NCI-H510A (cell line): ENCODE data around the gene SENP1.

Experiments
- DNase-seq: peaks from one replicate; lab custom pipeline; 2025; lab: John Stamatoyannopoulos, UW

SENP1 gene

DNA sequence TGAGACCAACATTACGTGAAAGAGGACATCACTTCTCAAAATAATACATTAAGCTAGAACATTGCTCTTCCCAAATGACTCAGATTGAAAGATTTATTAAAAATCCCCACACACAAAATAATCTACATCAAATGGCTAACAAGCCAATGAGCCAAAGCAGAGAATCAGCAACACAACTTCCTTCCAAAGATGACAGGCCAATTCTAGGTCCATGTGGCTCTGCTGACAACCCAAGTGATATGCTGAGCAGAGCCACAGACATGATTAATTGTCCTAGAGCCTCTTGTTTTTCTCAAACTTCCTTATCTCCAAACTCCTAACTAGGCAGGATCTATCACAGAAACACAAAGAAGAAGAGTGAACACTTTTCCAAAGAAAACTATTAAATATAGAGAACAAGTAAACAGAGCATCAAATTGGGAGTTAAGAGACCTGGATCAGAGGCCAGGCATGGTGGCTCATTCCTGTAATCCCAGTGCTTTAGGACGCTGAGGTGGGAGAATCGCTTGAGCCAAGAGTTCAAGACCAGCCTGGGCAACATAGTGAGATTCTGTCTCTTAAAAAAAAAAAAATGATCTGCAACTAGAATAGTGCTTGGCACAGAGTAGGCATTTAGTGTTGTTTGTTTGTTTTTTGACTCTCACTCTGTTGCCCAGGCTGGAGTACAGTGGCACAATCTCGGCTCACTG lies 38.5 kb downstream of the SENP1 start:
- no peak for DNase-seq

DNA sequence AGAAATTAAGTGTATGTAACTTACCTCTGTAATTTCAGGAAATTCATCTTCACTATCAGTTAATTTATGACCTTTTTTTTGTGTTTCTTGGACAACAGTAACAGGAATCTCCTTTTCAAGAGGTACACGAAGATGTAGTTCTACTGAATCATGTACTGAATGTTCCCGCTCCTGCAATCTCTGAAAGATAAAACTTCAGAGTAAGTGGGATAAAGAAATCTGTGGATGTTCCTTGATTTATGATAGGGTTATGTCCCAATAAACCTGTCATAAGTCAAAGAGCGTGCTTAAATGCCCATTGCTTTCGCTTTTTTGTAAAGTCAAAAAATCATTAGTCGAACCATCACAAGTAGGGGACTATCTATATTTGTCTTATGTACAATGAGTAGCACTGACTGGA lies 40.8 kb downstream of the SENP1 start:
- no peak for DNase-seq

DNA sequence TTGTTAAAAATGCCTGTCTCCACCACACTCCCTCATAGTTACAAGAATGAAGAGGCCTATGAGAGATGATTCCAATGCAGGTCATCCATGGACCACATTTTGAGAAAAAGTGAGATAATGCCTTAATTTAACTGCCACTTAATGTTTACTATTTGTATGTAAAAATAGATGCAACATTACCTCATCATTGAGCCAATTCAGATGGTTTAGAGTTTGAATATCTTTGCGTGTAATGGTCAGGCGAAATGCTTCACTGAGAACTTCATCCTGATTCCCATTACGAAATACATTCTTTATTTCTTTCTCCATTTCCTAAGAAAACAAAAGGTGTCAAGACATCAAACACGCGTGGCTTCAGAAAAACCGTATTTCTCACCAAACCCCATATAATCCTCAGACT lies 42.3 kb downstream of the SENP1 start:
- no peak for DNase-seq

DNA sequence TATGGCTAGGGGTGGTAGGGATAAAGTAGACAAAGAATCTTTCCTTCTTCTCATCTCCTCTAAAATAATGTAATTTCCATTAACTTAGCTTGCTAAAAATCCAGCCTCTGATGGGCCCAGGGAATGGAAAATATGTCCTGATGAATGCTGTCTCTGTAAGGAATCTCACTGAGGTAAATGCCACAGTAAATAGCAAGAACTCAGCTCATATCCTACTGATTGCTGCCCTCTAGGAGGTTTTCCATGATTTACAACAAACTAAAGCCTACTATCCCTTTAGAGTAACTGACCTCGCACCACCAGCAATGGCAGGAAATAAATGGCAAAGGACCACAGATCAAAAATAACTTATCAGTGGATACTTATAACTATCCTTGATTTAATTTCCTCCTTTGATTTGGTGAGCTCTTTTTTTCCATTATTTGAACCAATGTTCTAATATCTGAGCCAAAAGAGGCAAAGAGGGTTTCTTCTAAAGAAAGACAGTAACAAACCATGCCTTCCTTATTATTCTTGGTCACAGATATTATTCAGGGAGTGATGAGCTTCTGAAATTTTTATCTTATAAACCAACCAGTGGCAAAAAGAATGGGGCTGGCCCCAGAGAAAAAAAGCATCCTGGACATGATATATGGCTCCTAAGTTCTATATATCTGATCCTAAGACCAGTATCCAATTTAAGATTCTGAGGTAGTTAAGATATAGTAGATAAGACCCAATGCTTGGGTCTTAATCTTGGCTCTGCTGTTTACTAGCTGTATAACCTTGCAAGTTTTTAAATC lies 43.8 kb downstream of the SENP1 start:
- no peak for DNase-seq

DNA sequence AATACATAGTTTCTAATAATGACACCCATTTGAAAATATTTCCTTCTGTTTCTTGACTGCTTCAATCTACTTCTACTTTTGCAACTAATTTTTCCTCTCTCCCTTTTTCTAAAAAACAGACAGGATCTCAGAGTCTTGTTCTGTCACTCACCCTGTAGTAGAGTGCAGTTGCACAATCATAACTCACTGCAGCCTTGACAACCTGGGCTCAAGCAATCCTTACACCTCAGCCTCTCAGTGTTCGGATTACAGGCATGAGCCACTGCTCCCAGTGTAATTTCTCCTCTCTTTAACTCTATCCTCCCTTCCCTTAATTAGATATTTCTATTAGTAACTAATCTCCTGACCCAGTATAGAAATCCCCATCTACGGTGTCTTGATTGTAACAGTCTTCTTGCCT lies 45.4 kb downstream of the SENP1 start:
- no peak for DNase-seq

DNA sequence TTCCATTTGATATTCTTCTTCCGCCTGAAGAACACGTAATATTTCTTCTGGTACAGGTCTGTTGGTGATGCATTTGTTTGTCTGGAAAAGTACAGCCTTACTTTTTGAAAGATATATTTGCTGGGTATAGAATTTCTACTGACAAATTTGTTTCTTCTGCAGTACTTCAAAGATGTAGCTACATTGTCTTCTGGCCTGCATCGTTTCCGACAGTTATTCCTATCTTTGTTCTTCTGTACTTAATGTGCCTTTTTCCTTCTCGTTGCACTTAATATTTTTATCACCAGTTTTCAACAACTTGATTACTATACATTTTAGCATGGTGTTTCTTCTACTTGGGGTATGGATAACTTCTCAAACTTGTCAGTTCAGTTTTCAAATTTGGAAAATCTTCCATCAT lies 47.1 kb downstream of the SENP1 start:
- no peak for DNase-seq

DNA sequence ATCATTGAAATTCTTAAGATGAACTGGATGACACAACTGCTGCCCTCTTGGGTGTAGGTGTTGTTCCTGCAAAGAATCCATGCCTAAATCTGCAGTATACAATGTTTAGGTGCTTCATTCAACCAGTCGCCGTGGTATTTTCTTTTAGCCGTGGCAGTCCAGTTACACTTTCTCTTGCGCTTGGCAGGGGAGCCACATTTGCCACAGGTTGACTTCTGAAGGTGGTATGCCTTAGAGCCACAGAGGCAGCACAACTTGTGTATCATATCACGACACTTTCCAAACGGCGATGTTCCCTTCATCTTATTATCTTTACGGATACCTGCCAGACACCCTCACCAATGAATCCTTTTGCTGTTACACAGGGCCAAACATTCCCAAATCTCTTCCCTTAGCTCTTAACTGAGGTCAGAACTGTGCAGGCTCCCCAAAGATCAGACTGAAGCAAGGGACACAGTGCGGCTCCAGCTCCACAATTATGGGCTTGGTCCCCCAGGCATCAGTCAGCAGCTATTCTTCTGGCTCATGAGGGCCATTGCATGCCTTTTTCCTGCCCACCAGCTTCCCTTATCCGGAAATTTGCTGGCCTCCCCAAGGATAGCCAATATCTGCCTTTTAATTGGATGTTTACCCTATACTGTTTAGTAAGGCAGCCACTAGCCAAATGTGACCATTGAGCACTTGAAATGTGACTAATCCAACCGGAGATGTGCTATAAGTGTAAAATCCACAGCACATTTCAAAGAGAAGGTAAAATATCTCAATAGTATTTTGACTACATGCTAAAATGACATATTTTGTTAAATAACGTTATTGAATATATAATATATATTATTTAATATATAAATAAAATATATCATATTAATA lies 50.7 kb downstream of the SENP1 start:
- DNase-seq = no peak

DNA sequence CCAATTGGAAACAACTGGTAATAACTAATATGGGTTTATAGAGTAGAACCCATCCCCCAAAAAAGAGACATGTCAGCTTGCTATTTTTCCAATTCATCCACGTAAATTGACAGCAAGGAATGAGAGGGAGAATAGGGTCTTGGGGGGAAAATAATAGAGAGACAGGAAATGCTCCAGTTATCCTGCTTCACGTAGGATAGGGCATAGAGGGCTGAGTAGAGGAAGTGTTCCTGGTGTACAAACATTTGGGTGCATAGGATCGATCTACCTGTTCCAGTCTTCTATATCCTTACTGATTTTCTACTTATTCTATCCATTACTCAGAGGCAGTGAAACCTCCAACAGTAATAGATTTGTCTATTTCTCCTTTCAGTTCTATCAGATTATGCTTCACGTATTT lies 52.0 kb downstream of the SENP1 start:
- no peak for DNase-seq

DNA sequence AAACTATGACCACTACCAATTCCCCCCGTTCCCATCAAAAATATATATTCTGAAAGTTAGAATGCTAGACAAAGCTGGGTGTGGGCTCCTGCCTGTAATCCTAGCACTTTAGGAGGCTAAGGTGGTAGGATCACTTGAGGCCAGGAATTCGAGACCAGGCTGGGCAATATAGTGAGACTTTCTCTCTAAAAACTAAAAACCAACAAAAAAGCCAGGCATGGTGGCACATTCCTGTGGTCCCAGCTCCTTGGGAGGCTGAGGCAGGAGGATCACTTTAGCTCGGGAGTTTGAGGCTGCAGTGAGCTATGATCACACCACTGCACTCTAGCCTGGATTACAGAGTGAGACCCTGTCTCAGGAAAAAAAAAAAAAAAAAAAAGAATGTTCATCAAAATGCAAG lies 52.8 kb downstream of the SENP1 start:
- no peak for DNase-seq

DNA sequence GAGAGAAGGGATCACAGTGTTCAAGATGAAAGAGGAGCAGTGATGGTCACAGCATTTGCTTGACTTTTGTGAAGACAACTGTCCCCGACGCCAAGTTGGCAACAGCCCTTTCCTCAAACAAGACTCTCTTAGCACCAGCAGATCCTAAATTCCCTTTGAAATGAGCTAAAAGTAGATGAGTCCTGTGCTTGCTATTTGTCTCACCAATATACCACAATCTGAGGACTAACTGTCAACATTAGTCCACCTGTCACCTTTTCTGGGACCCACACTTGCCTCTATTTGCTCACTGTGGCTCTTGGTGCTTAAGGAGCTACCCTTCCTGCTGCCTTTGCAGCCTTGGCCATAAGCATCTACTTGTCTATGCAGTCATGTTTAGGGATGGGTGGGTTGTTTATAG lies 54.2 kb downstream of the SENP1 start:
- DNase-seq = no peak

DNA sequence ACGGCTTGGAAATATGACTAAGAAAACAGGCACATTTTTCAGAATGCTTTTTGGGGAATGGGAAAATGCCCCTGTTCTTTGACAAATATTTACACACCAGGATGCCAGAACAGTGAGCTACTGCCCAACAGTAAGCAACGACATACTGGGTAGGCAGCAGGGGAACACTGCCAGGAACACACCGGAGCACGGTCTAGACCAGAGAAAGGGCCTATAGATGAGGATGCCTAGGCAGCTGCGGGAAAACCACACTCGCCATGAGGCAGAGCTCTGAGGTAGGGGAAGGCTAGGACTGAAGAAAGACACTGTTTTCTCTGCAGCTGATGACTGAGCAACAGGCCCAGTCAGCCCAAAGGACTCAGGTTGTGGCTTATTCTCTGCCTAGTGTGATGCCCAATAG lies 55.7 kb downstream of the SENP1 start:
- DNase-seq = no peak

DNA sequence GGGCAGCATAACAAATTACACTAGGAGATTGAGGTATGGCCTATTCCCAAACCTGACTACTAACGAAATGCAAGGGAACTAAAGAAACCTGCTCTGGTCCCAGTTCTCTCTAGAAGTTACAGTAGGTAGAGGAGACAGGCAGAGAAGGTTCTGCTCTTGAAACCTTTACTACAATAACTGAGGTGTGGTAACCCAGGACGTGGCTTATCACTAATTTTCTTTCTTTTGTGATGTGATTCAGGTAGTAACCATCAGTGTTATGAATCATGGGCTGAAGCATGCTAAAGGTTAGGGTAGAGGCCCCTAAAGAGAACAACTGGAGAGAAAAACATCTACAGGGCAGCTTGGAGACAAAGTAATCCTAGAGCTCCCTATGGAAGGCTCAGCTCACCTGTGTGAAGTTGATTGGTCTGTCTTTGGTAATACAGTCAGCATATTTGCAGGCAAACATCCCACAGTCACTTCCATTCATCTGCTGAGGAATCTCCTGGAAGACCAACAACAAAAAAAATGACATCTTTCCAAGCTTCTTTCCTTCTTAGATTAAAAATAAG lies 59.8 kb downstream of the SENP1 start:
- no peak for DNase-seq

DNA sequence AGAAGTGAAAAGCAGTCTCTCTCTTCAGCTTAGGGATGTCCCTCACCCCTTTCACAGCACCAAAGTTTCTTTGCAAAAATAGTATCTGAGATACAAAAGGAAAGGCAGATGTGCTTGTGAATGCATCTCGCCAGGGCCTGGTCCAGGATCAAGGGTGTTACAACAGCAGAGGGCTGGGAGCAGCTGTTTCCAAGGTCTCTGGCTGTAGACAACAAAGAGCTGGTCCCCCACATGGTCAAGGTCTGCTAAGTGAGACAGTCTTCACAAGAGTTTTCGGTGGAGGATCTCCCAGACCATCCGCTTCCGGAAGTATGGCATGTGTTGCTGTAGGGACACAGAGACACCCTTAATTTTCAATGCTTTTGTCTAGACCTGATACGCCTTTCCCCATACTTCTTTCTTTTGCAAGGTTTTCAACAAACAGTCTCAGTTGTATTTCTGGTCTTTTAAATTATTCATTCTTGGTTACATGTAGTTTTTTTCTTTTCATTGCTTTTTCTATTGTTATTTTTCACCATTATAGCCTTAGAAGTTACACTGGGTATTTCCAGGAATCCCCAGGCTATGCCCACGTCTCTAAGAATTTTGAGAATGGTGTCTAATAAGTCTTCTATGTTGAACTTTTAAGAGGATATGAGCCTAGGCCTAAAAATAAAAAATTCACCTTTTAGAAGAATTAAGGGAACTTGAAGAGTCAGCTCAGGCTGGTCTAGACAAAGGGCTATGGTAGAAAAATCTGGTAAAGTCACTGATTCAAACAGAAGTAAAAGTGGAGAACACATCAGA lies 60.6 kb downstream of the SENP1 start:
- no peak for DNase-seq

DNA sequence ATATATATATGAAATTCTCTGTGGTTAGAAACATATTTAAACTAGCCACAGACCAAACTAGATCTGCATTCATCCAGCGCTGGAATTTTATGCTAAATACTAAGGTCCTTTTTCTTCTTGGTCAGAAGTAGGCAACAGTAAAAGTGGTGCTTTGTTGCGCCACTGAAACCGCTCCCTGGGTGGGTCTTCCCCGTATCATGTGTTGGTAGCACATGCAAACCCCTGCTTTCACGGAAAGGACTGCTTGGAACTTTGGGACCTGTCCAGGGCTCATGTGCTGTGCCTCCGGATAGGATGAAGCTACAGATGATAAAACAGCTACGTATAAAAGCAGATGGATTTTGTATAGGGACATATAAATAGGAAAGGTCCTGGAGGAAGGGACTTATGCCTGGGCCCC lies 61.5 kb downstream of the SENP1 start:
- DNase-seq = no peak

DNA sequence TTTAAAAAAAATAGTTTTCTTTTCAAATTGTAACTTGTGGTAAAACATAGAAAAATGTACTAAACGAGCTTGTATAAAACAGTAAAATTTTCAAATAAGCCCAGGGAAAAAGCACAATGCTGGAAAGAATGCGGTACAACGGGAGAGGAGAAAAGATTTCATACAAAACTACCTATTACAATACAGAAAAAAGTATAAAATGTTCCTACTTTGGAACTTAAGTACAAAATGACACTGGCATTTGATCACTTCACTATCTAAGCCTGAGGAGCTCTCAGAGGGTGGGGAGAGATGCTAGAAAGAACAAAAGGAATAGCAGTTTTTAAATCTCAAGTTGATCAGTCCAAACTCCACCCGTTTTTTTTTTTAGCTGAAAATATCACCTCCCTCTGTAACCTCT lies 62.1 kb downstream of the SENP1 start:
- DNase-seq = no peak

DNA sequence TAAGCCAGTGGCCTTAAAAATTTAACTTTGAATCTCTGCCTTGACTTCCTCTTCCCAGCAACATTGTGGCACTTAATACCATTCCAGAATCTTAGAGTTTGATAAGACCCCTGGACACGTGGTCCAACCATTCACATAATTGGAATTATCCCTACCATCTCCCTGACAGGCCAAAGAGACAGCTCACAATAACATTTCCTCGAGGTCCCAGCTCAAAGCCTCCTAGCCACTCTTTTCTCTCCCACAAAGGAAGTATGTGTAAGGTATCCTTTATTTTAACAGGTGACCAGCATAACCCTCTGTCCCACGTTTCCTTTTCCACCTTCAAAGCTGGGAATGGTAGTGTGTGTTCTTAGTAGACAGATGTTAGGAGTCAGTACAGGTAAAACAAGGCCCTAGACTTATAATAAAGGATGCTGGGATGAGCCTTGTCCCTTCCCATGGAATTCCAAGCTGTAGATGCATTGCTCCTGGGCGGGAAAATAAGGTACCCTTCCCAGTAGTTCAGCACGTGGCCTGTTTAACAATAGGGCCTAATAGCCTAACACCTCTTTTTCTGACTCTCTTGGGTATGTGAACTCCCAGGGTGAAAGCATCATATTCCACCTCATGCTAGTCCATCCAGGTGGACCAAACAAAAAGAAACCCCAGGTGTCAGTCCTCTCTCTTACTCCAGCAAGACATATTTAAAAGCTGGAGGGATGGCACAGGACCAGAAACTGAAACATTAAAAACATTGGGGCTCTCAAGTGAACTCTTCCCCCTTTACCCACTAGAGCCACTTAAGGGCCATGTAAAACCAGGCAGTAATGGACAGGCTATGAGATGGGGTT lies 64.1 kb downstream of the SENP1 start:
- no peak for DNase-seq

DNA sequence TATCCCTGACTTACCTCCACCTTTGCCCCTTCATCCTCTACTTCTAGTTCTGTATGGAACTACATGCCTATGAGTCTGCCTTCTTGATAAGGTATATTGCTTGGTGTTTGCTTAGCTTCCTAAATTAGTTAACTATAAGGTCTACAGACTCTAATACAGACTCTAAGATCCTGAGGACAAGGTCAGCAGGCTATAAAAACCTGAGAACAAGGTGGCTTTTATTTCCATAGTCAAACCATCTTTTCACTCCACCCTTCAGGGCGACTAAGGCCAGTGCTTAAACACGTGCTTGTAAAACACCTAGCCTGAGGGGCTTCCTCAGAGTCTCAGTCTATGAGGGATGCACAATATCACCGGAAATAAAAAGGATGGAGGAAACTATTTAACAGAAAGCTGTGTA lies 65.5 kb downstream of the SENP1 start:
- no peak for DNase-seq

DNA sequence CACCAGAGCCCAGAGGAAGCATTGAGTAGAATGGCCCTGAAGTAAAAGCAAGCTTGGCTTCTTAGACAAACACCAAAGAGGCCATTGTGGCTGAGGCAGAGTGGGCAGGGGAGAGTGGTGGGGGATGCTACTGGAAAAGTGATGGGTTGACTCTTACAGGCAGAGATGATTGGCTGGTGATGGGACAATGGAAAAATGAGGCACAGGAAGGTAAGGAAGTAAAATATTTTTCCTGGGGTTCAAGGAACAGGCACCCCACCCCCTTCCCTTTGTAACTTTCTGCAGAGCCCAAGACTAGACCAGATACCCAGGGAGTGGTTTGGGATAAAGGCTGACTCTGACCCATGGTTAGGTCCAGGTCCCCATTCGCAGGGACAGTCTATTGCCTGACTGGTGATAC lies 66.7 kb downstream of the SENP1 start:
- no peak for DNase-seq

DNA sequence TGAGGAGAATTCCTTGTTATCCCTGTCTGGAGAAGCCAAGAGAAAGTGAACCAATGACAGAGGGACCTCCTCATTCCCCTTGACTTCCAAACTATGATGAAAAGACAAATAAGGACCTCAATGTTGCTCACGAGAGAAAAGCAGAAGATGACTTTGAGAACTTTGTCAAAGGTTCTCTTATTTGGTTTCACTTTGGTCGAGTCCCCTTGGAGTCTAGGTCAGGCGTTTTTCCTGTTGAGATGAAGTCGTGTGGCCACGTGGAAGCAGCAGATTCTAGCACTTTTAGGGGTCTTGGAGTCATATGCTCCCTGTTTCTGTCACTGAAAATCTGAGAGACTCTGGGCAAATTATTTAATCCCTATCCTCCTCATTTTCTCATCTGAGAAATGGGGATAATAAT lies 67.8 kb downstream of the SENP1 start:
- no peak for DNase-seq

DNA sequence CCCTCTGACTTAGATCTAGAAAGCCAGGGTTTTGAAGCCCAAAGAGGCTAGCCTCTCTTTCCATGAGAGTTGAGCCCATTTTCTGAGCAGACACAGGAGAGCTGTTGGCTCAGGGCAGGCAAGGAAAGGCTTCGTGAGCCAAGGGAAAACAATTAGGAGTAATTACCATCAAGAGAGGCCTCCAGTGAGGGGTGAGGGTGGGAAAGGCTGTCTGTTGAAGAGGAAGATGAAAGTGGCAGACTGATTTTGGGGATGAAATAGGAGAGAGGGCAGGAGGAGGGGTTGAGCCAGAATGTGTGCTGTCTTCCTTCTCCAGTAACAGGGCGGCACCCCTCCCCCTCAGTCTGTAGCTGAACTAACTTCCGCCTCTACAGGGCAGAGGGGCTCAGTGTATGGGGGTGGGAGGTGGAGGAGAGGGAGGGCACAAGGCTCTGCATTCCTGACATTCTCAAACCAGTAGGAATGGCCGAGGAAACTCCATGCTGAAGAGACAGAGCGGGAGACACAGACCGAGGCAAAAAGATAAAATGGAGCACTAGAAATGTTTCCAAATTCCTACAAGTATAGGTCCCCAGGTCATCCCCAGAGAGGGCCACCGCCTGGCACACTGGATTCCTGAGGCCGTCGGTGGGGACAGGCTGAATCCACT lies 68.5 kb downstream of the SENP1 start:
- no peak for DNase-seq
